Activated T-helper 9 cell treated with anti-CD3 and anti-CD28 coated beads, Interleukin-2, amount 50 U/mL, for 16 hours (primary cell): ENCODE results near the gene FLT1.

Source experiments
- DNase-seq: peaks from one replicate; pipeline ENCODE4 v3.0.0-alpha.2; 2020; ENCODE audit warnings: low read depth

FLT1 gene

GRCh38 chr13:28318496-28318895 is 176.4 kb downstream of the FLT1 start:
- DNase-seq = no peak

- no peak for DNase-seq
Observed at GRCh38 chr13:28316836-28317235, 178.1 kb downstream of the FLT1 start.

DNA sequence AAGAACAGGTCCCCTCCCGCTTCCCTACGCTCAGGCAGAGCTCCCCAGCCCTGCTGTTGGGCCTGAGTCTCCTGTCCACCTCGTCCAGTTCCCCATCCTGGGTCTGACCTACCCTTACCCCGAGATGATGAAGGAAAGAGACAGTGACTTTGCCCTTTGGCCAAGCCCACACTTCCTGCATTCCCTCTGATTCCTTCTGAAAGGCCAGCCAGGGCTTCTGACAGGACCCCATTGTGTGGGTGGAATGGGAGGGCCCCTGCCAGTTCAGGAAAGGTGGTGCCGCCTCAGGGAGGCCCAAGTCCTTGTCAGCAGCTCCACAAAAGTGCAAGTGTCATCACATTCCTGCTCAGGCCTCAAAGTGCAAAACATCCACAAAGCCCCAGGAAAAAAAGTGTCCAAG is 178.8 kb downstream of the FLT1 start:
- DNase-seq = no peak

DNA sequence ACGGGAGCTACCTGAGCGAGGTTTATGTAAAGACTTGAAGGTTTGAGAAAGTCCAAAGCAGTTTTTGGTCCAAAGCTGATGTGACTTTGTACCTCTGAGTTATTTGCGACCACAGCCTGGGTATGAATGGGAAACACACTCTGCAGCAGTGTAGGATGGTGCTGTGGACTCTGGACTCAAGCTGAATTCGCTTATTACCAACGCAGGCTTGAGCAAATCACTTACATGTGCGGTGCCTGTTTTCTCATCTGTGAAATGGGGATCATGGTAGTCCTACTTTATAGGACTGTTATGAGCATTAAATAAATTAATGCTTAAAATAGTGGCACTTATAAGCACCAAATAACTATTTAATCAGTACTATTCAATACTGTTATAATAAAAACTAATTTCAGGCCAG is 180.0 kb downstream of the FLT1 start:
- no peak for DNase-seq

DNA sequence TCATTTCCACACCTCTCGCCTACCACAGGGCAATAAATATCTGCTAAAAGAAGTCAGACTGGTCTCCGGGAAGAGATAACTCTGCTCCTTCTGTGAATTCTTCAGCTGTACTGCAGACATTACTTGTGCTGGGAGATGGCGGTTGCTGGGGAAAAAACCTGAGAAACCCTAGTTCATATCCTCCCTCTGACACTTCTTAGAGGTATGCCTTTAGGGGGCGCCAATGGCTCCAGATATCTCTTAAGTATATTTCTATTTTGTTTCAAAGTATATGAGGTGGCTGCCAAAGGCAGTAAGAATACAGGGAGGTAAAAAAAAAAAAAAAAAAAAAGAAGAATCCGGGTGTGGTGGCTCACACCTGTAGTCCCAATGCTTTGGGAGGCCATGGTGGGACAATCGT is 181.3 kb downstream of the FLT1 start:
- DNase-seq = no peak

DNA sequence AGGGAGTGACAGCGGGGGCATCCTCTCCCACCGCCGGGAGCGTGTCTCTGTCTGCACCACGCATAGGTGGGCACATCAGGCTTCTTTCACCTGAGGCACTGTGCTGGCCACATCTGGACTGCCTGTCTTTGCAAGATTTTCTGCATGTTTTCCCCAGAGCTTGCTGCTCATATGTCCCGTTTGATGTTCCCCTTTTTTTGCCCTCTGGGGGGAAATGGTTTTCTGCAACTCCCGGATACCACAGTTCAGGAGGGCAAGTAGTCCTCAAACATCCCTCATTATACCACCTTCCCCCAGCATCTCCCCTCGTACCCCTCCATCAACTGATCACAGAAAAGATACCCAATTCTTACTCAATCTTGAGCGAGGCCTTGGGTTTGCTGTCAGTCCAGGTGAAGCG is 188.6 kb downstream of the FLT1 start:
- DNase-seq = no peak

- DNase-seq = no peak
Observed at GRCh38 chr13:28301839-28302238, 193.1 kb downstream of the FLT1 start.

- no peak for DNase-seq
Observed at GRCh38 chr13:28299916-28300315, 195.0 kb downstream of the FLT1 start.

- DNase-seq = no peak
Observed at GRCh38 chr13:28297341-28297740, 197.6 kb downstream of the FLT1 start.

DNA sequence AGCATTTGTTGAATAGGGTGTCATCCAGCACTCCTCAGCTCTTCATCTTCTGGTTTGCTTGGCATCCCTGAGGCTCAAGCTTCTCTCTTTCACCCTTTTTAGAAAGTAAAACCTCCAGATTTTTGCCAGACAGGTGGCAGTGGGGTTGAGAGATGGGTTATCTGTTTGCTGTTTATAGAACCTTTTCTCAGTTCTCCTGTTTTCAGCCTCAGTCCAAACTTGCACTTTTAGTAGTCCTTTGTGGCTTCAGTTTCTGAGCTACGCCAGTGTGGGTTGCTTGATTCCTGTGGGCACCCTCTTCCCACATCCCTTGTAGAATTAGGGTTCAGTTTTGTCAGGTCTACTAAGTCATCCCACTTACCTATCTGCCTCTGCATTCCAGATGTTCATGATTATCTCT is 208.7 kb downstream of the FLT1 start:
- DNase-seq = no peak

- no peak for DNase-seq
Observed at GRCh38 chr13:28283600-28283999, 211.3 kb downstream of the FLT1 start.

DNA sequence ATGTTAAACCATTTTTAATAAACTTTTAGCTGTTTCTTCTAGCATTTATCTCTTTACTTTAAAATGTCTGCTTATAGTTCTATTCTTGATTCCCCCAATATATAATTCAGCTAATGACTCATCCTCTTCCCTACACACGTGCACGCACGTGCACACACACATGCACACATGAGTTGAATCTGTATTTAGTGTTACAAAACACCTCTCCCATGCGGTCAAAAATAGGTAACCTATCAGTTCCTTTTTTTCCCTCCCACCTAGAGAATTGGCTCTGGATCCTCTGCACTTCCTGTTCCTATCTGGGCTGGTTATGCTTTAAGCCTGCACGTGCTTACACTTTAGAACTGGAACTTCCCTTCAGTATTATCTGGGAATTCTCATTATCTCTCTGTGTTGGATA is 212.5 kb downstream of the FLT1 start:
- no peak for DNase-seq

DNA sequence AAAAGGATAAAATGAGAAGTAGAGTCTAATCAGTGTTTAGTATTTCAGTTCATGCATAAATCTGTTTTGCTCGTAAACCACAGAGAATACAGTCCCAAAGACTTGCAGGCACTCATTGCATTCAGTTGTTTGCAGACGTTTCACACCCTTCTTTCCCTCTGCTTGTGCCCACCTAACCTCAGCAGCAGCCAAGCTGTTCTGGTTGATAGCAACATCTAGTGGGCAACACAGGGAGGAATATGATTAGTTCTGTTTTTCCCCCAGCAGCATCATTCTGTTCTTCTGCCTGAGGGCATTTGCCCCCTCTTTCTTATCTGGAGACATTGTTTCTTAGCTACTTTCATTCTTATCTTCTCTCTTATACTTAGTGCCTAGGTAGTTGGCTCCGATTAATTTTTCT is 221.0 kb downstream of the FLT1 start:
- DNase-seq = no peak

GRCh38 chr13:28271056-28271840 is 223.7 kb downstream of the FLT1 start:
- DNase-seq = no peak

- DNase-seq = no peak
Observed at GRCh38 chr13:28268800-28269223, 226.1 kb downstream of the FLT1 start.

GRCh38 chr13:28267497-28267896 is 227.4 kb downstream of the FLT1 start:
- no peak for DNase-seq

GRCh38 chr13:28258417-28258816 is 236.5 kb downstream of the FLT1 start:
- no peak for DNase-seq

- DNase-seq = no peak
Observed at GRCh38 chr13:28257305-28257704, 237.6 kb downstream of the FLT1 start.

DNA sequence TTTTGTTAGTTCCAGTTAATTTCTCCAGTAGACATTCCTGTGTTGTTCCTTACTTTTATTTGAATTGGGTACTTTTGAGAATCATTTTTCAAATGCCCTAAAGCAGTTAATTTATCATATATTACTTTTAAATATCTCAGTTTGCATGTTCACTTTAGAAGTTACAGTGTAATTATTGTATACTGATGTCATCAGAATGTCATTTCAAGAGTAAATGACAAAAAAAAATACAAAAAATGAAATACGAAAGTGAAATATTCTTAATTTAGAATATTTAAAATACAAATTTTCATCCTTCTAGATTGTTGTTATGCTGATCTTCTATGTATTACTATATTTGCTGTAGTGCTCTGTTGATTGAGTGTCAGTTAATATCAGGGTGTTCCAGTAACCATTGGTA is 242.4 kb downstream of the FLT1 start:
- no peak for DNase-seq

DNA sequence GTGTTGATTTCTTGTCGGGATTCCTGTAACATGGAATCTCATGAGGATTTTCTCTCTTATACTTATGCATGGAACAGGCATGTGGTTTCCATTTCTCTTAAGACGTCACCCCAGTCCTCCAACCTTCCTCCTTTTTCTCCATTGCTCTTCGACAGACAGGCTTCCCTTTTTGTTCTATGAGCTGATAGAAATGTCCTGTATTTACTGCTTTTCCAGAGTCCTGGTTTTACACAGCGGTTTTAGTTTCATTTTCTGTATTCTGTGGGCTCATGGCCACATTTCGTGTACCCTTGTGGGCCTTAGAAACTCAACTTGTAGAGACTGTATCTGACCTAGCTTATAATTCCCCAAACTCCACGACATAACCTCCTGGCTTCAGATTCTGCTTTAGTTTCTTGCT is 243.5 kb downstream of the FLT1 start:
- no peak for DNase-seq

- DNase-seq = no peak
Observed at GRCh38 chr13:28250542-28250941, 244.4 kb downstream of the FLT1 start.
